Measurements from ENCODE around the gene FOXN4. TPM values are rescaled to one million over a fixed set of nuclear protein-coding genes. Genes with fewer than 3 reads are reported as not detected.

The FOXN4 gene
- total RNA-seq, 2 experiments from 2014 or later = not detected

DNA sequence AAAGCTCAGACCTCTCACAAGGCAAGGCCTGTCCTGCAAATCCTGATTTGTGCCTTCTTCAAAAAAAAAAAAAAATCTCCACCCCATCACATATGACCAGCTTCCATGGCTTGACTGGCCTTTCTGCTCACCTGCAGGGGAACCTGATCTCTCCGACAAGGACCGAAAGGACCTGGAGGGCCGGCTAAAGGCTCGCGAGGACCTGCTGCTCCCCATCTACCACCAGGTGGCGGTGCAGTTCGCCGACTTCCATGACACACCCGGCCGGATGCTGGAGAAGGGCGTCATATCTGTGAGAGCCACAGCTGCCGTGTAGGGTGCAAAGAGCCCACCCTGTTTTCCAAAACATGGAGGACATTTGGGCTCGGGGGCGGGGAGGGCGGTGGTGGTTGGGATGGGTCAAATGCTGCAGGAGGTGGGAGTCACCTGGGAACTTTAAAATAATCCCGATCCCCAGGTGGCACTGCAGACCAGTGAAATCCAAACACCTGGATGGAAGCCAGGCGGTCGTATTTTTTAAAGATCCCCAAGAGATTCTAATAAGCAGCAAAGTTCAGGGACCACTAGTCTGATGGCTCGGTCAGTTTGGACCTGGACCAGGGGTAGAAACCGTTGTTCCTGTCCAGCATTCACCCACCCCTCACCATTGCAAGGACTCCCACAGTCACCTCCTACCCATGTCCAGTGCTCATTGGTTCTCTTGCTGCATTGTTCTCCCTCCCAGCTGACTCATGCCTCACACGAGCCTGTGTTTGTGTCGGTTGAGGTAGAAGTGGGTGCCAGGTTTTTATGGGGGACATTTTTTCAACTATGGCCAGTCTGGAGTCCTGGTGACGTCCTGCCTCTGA, 44.8 kb downstream of the FOXN4 start:
- H3K4me3 Mint-ChIP-seq = no peak overlapping the region
- DNase-seq = peak; percentile 64
- ChIA-PET CTCF (interaction anchor here (0.7 to 4.0 kb wide), 11 partner anchors 12 to 129 kb away, joined by 3 to 30 read pairs (median 6); no protein-coding TSS in a partner anchor), POLR2A (no interaction called here)
- peaks cover 10% of the 10 kb centered on the region for H3K36me3 Mint-ChIP-seq (ENCODE audit: low read depth)
- no peak overlapping the region for H3K27ac Mint-ChIP-seq
- peak; percentile 65 for ATAC-seq
- H3K4me1 Mint-ChIP-seq (ENCODE audit: low read depth) = no peaks in the 10 kb centered on the region
- no peaks in the 10 kb centered on the region for H3K9me3 Mint-ChIP-seq
- H3K27me3 Mint-ChIP-seq = no peaks in the 10 kb centered on the region
- intact Hi-C loops (cut with micrococcal nuclease) = loop anchor here (5.0 kb wide), 1 partner anchor 123 kb away; no protein-coding TSS in a partner anchor
- TF ChIP-seq CTCF (IDR thresholded peaks at IDR 0.05) = peak; percentile 72

- Mint-ChIP-seq H3K27me3 (no peaks in the 10 kb centered on the region), H3K27ac (no peak overlapping the region), H3K4me1 (ENCODE audit: low read depth) (no peaks in the 10 kb centered on the region), H3K4me3 (no peak overlapping the region), H3K36me3 (ENCODE audit: low read depth) (peaks cover 10% of the 10 kb centered on the region), H3K9me3 (no peaks in the 10 kb centered on the region)
- DNase-seq = no peak
- intact Hi-C loops (cut with micrococcal nuclease) = loop anchor here (5.0 kb wide), 1 partner anchor 124 kb away; no protein-coding TSS in a partner anchor
- ChIA-PET POLR2A (no interaction called here), CTCF (interaction anchor here (0.7 to 4.0 kb wide), 10 partner anchors 11 to 130 kb away, joined by 3 to 30 read pairs (median 6); no protein-coding TSS in a partner anchor)
- TF ChIP-seq CTCF (IDR thresholded peaks at IDR 0.05) = no peak
- no peak for ATAC-seq
Measured at GRCh38 chr12:109263439-109263838, 45.6 kb downstream of the FOXN4 start.

GRCh38 chr12:109261939-109262338, 47.1 kb downstream of the FOXN4 start:
- ATAC-seq = no peak
- no peak overlapping the region for H3K27ac Mint-ChIP-seq
- no peak for DNase-seq
- no peak for TF ChIP-seq CTCF (IDR thresholded peaks at IDR 0.05)
- no peaks in the 10 kb centered on the region for H3K9me3 Mint-ChIP-seq
- no peak overlapping the region for H3K4me3 Mint-ChIP-seq
- intact Hi-C loops (cut with micrococcal nuclease) = loop anchor here (5.0 kb wide), 1 partner anchor 125 kb away; no protein-coding TSS in a partner anchor
- no peaks in the 10 kb centered on the region for H3K4me1 Mint-ChIP-seq (ENCODE audit: low read depth)
- peaks cover 10% of the 10 kb centered on the region for H3K36me3 Mint-ChIP-seq (ENCODE audit: low read depth)
- ChIA-PET CTCF (interaction anchor here (1.0 to 4.0 kb wide), 4 partner anchors 10 to 150 kb away, joined by 3 to 30 read pairs (median 16); no protein-coding TSS in a partner anchor), POLR2A (no interaction called here)
- no peaks in the 10 kb centered on the region for H3K27me3 Mint-ChIP-seq

- intact Hi-C loops (cut with micrococcal nuclease) = loop anchor here (5.0 kb wide), 1 partner anchor 126 kb away; no protein-coding TSS in a partner anchor
- CTCF ChIA-PET = interaction anchor here (0.8 to 4.0 kb wide), 4 partner anchors 9 to 133 kb away, joined by 3 to 30 read pairs (median 16); no protein-coding TSS in a partner anchor
- no peak for TF ChIP-seq CTCF (IDR thresholded peaks at IDR 0.05)
- Mint-ChIP-seq H3K4me3 (no peak overlapping the region), H3K9me3 (no peaks in the 10 kb centered on the region), H3K27me3 (no peaks in the 10 kb centered on the region), H3K4me1 (ENCODE audit: low read depth) (no peaks in the 10 kb centered on the region), H3K36me3 (ENCODE audit: low read depth) (peaks cover 12% of the 10 kb centered on the region), H3K27ac (no peak overlapping the region)
- no peak for DNase-seq
- no peak for ATAC-seq
- POLR2A ChIA-PET = no interaction called here
Measured at GRCh38 chr12:109261087-109261486, 48.0 kb downstream of the FOXN4 start.

DNA sequence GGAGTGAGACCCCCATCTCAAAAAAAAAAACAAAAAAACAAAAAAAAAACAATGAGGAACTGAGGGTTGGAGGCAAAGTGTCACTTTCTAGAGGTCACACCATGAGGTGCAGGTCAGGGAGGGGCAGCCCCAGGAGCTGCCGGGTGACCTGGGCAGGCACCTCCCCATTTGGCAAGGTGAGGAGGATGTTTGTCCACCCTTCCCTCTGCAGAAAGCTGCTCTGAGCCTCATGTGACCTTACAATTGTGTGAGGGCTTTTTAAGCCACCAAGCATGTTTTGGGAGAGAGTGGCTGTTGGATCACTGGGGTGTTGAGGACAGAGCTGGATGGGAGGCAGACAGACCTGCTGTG, 49.6 kb downstream of the FOXN4 start:
- POLR2A ChIA-PET = no interaction called here

More for the DNA sequence above, 49.6 kb downstream of the FOXN4 start:
- H3K27ac Mint-ChIP-seq = no peak overlapping the region
- peaks cover 19% of the 10 kb centered on the region for H3K36me3 Mint-ChIP-seq (ENCODE audit: low read depth)
- no peak overlapping the region for H3K4me3 Mint-ChIP-seq
- no peak for ATAC-seq
- peaks cover 1% of the 10 kb centered on the region for H3K9me3 Mint-ChIP-seq
- CTCF ChIA-PET = no interaction called here
- no peaks in the 10 kb centered on the region for H3K27me3 Mint-ChIP-seq
- no peak for TF ChIP-seq CTCF (IDR thresholded peaks at IDR 0.05)
- H3K4me1 Mint-ChIP-seq (ENCODE audit: low read depth) = no peaks in the 10 kb centered on the region
- intact Hi-C loops (cut with micrococcal nuclease) = no loop called here
- DNase-seq = no peak

Measured in activated CD8-positive, alpha-beta T cell treated with anti-CD3 and anti-CD28 coated beads for 36 hours (primary cell).